Measurements from ENCODE around the gene TSHB. TPM values are rescaled to one million over a fixed set of nuclear protein-coding genes. Genes with fewer than 3 reads are reported as not detected.
A peak's percentile ranks its signal among the peaks of the same experiment; 100 is the strongest.

Gene TSHB
- total RNA-seq, 1 donor from 2014 or later, result not detected

DNA sequence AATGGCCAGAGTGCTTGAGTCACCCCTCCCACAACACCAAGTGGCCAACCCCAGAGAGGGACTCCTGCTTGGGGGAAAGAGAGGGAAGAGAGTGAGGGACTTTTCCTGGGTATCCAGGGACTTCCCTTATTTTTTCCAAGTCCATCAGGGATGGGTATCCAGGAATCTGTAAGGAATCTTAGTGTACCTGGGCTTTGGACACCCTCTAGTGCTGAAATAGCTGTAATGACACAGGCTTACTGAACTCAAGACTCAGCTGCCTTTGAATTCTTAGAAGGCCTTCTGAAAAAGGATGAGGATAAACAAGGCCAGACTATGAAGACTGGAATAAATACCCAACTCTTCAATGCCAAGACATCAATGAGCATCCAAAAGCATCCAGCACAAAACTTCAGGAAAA is 12.0 kb downstream of the TSHB start:
- Histone ChIP-seq H3K9me3 (replicated peaks) (peaks cover 8% of the 10 kb centered on the region), H3K27me3 (ENCODE audit: low read depth) (no peaks in the 10 kb centered on the region), H3K36me3 (no peaks in the 10 kb centered on the region), H3K4me1 (peaks cover 11% of the 10 kb centered on the region), H3K4me3 (no peak overlapping the region), H3K27ac (replicated peaks) (no peak overlapping the region)
- peak; percentile 34 for TF ChIP-seq CTCF (IDR thresholded peaks at IDR 0.05; ENCODE audit: borderline replicate concordance)
- no peak for DNase-seq
- intact Hi-C loops (cut with micrococcal nuclease), result no loop called here

DNA sequence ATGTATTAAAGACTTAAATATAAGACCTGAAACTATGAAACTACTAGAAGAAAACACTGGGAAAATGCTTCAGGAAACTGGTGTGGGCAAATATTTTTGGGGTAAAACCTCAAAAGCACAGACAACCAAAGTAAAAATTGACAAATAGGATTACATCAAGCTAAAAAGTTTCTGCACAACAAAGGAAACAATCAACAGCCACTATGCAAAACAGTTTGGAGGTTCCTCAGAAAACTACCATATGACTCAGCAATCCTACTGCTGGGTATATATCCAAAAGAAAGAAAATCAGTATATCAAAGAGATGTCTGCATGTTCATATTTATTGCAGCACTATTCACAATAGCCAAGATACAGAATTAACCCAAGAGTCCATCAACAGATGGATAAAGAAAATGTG is 17.1 kb downstream of the TSHB start:
- no peaks in the 10 kb centered on the region for H3K36me3 ChIP-seq

GRCh38 chr1:115051850-115052249 is 22.2 kb downstream of the TSHB start:
- intact Hi-C loops (cut with micrococcal nuclease), result loop anchor here (10.0 kb wide), 1 partner anchor 63 kb away; no protein-coding TSS in a partner anchor
- TF ChIP-seq CTCF (IDR thresholded peaks at IDR 0.05; ENCODE audit: borderline replicate concordance), result no peak
- DNase-seq, result no peak
- H3K27ac ChIP-seq (replicated peaks), result no peak overlapping the region
- no peaks in the 10 kb centered on the region for H3K9me3 ChIP-seq (replicated peaks)
- no peaks in the 10 kb centered on the region for H3K4me1 ChIP-seq
- no peaks in the 10 kb centered on the region for H3K27me3 ChIP-seq (ENCODE audit: low read depth)
- H3K36me3 ChIP-seq, result no peaks in the 10 kb centered on the region
- no peak overlapping the region for H3K4me3 ChIP-seq

More for the DNA sequence above, 17.1 kb downstream of the TSHB start:
- Histone ChIP-seq H3K4me1 (no peaks in the 10 kb centered on the region), H3K27ac (replicated peaks) (no peak overlapping the region), H3K27me3 (ENCODE audit: low read depth) (no peaks in the 10 kb centered on the region), H3K9me3 (replicated peaks) (peaks cover 8% of the 10 kb centered on the region), H3K4me3 (no peak overlapping the region)
- TF ChIP-seq CTCF (IDR thresholded peaks at IDR 0.05; ENCODE audit: borderline replicate concordance), result no peak
- intact Hi-C loops (cut with micrococcal nuclease), result no loop called here
- DNase-seq, result no peak

DNA sequence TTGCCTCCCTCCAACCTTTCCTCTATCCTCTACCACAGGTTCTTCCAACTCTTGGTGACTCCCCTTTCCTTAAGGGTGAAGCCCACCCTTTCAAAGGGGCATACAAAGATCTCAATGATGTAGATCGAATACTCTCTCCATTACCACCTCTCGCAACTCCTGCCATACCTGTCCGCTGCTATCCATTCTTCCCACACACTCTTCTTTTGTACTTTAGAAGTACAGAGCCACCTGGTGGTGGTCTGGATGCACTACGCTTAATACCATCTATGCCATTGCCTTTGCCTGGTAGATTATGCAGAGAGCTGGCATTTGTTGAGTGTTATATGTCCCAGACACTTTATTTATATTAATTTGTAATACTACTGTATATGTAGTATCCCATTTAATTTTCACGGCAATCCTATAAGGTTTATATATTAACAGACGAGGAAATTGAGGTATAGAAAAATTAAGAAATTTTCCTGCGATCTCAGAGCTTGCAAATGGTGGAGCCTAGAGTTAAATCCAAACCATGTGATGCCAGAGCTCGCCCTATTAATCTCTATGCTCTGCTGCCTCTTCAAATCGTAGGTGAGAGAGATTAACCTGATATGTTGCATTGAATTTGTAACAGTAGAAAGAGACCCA is 22.9 kb downstream of the TSHB start:
- Histone ChIP-seq H3K4me3 (no peak overlapping the region), H3K4me1 (no peaks in the 10 kb centered on the region), H3K9me3 (replicated peaks) (no peaks in the 10 kb centered on the region), H3K36me3 (no peaks in the 10 kb centered on the region), H3K27me3 (ENCODE audit: low read depth) (no peaks in the 10 kb centered on the region), H3K27ac (replicated peaks) (no peak overlapping the region)
- TF ChIP-seq CTCF (IDR thresholded peaks at IDR 0.05; ENCODE audit: borderline replicate concordance), result peak; percentile 87
- intact Hi-C loops (cut with micrococcal nuclease), result loop anchor here (10.0 kb wide), 1 partner anchor 62 kb away; no protein-coding TSS in a partner anchor
- DNase-seq, result peak; percentile 29

DNA sequence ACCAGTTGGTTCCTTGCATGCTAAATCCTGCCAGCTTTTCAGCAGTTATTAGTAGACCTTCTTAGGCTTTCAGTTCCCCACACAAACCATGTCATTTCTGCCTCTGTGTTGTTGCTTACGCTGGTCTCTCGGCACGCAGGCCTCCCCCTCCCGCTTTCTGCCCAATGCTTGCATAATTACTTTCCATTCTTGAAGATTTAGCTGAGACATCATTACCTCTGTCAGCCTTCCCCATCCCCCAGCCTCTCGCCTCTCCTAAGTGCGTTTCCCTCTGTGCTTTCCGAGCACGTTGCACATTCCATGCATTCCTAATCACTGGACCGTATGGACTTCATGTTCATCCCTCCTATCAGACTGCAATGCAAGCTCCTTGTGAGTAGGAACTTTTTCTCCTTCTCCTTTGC is 26.8 kb downstream of the TSHB start:
- DNase-seq, result no peak
- Histone ChIP-seq H3K9me3 (replicated peaks) (no peaks in the 10 kb centered on the region), H3K4me1 (no peaks in the 10 kb centered on the region), H3K36me3 (no peaks in the 10 kb centered on the region), H3K27ac (replicated peaks) (no peak overlapping the region), H3K27me3 (ENCODE audit: low read depth) (no peaks in the 10 kb centered on the region), H3K4me3 (no peak overlapping the region)
- intact Hi-C loops (cut with micrococcal nuclease), result loop anchor here (10.0 kb wide), 1 partner anchor 58 kb away; no protein-coding TSS in a partner anchor
- no peak for TF ChIP-seq CTCF (IDR thresholded peaks at IDR 0.05; ENCODE audit: borderline replicate concordance)
